GM23338 (cell line): Measurements from ENCODE around the gene ETV3. TPM values are rescaled to one million over a fixed set of nuclear protein-coding genes. Genes with fewer than 3 reads are reported as not detected.

Source experiments
- ATAC-seq: fragments of 200-7000 bp; cut with Tn5 transposase; 3 replicates; pipeline ENCODE4 v1.9.1; 2020
- DNase-seq: peaks from one replicate; pipeline ENCODE4 v3.0.0-alpha.2; 2015; ENCODE audit warnings: low spot score
- H2AFZ ChIP-seq: fragments of 200-600 bp; sonication (generic); 2 replicates; pipeline ENCODE4 v1.8.0; 2016; ENCODE audit warnings: antibody characterized with exemption, mild to moderate bottlenecking, moderate library complexity
- H3F3A ChIP-seq: fragments of 200-600 bp; sonication (generic); replicated peaks from 2 replicates; pipeline ENCODE4 v1.8.0; 2017; ENCODE audit warnings: antibody characterized with exemption, mixed run types, low read depth
- H3K27ac ChIP-seq: fragments of 200-600 bp; sonication (generic); 2 replicates; pipeline ENCODE4 v1.6.1; 2016; ENCODE audit warnings: low read depth
- H3K27me3 ChIP-seq: fragments of 200-600 bp; sonication (generic); 2 replicates; pipeline ENCODE4 v1.8.0; 2016; ENCODE audit warnings: mild to moderate bottlenecking, mixed run types, moderate library complexity; ENCODE audit not compliant: insufficient read depth
- H3K36me3 ChIP-seq: fragments of 200-600 bp; sonication (generic); 2 replicates; pipeline ENCODE4 v1.8.0; 2016; ENCODE audit warnings: mild to moderate bottlenecking; ENCODE audit not compliant: insufficient read depth
- H3K4me1 ChIP-seq: fragments of 200-600 bp; sonication (generic); 2 replicates; pipeline ENCODE4 v1.8.0; 2016; ENCODE audit warnings: mild to moderate bottlenecking, moderate library complexity; ENCODE audit not compliant: insufficient read depth
- H3K4me2 ChIP-seq: fragments of 200-600 bp; sonication (generic); 2 replicates; pipeline ENCODE4 v1.7.1; 2017; ENCODE audit warnings: mixed run types
- H3K4me3 ChIP-seq: fragments of 200-600 bp; sonication (generic); 2 replicates; pipeline ENCODE4 v1.6.1; 2016; ENCODE audit warnings: mixed run types
- H3K79me2 ChIP-seq: fragments of 200-600 bp; sonication (generic); replicated peaks from 2 replicates; pipeline ENCODE4 v1.8.0; 2017; ENCODE audit warnings: mild to moderate bottlenecking; ENCODE audit not compliant: insufficient read depth
- H3K9me2 ChIP-seq: fragments of 200-600 bp; sonication (generic); 2 replicates; pipeline ENCODE4 v1.8.0; 2017; ENCODE audit not compliant: insufficient read depth
- H4K20me1 ChIP-seq: fragments of 200-600 bp; sonication (generic); replicated peaks from 2 replicates; pipeline ENCODE4 v1.8.0; 2017; ENCODE audit warnings: mild to moderate bottlenecking; ENCODE audit not compliant: insufficient read depth
- H3K27ac Mint-ChIP-seq: 2 replicates; pipeline ENCODE4 v1.8.0; 2020; ENCODE audit warnings: inconsistent platforms, mild to moderate bottlenecking, moderate library complexity, mixed read lengths
- H3K27me3 Mint-ChIP-seq: 3 replicates; pipeline ENCODE4 v1.8.0; 2022; ENCODE audit warnings: low read depth, mild to moderate bottlenecking, moderate library complexity, mixed read lengths, inconsistent platforms; ENCODE audit not compliant: insufficient read depth, poor library complexity
- H3K36me3 Mint-ChIP-seq: 3 replicates; pipeline ENCODE4 v1.8.0; 2021; ENCODE audit warnings: low read depth, mild to moderate bottlenecking, inconsistent platforms, moderate library complexity, mixed read lengths
- H3K4me1 Mint-ChIP-seq: 3 replicates; pipeline ENCODE4 v1.8.0; 2020; ENCODE audit warnings: mild to moderate bottlenecking, inconsistent platforms, mixed read lengths
- H3K4me3 Mint-ChIP-seq: 3 replicates; pipeline ENCODE4 v1.8.0; 2021; ENCODE audit warnings: moderate library complexity, mild to moderate bottlenecking, inconsistent platforms, mixed read lengths
- H3K9me3 Mint-ChIP-seq: 3 replicates; pipeline ENCODE4 v1.8.0; 2020; ENCODE audit warnings: moderate library complexity, mild to moderate bottlenecking, inconsistent platforms, mixed read lengths
- CREB1 ChIP-seq: fragments of 250-450 bp; sonication (Bioruptor Pico); IDR thresholded peaks from 2 replicates; pipeline ENCODE4 v1.5.0; 2020; ENCODE audit warnings: low read depth, mild to moderate bottlenecking, moderate library complexity
- EZH2 ChIP-seq: fragments of 200-600 bp; sonication (generic); IDR thresholded peaks from one replicate; pipeline ENCODE4 v1.8.0; 2017; ENCODE audit warnings: antibody characterized with exemption, mild to moderate bottlenecking, low read depth; ENCODE audit not compliant: unreplicated experiment
- EZH2phosphoT487 ChIP-seq: fragments of 200-600 bp; sonication (generic); IDR thresholded peaks from one replicate; pipeline ENCODE4 v1.8.1; 2018; ENCODE audit warnings: antibody characterized with exemption; ENCODE audit not compliant: unreplicated experiment
- JUNB ChIP-seq: IDR thresholded peaks from one replicate; pipeline ENCODE4 v1.6.1; 2016; ENCODE audit warnings: antibody characterized with exemption; ENCODE audit not compliant: unreplicated experiment
- NANOG ChIP-seq: IDR thresholded peaks from 2 replicates; pipeline ENCODE4 v1.6.1; 2016; ENCODE audit warnings: antibody characterized with exemption, borderline replicate concordance
- POLR2AphosphoS5 ChIP-seq: IDR thresholded peaks from 2 replicates; pipeline ENCODE4 v1.6.1; 2016; ENCODE audit warnings: antibody characterized with exemption, low read depth
- STAT1 ChIP-seq: IDR thresholded peaks from one replicate; pipeline ENCODE4 v1.6.1; 2016; ENCODE audit warnings: antibody characterized with exemption; ENCODE audit not compliant: unreplicated experiment
- ZNF114 ChIP-seq: fragments of 250-450 bp; sonication (Bioruptor Pico); IDR thresholded peaks from 2 replicates; pipeline ENCODE4 v1.5.0; 2020; ENCODE audit warnings: mild to moderate bottlenecking, moderate library complexity
- ZNF331 ChIP-seq: fragments of 250-450 bp; sonication (Bioruptor Pico); IDR thresholded peaks from 2 replicates; pipeline ENCODE4 v1.5.0; 2020; ENCODE audit warnings: low read depth, mild to moderate bottlenecking, moderate library complexity
- polyA plus RNA-seq: library from polyadenylated mRNA; unstranded; fragments of >200 nt; fragmentation: Nextera tagmentation; extraction: Ambion mirVana; gene quantifications from 2 replicates; pipeline ENCODE4 v1.2.1, GENCODE V29; 2016
- total RNA-seq: library from RNA; depleted of rRNA; stranded (reverse); fragments of >200 nt; shearing (Covaris generic); gene quantifications from 2 replicates; pipeline ENCODE4 v1.2.3, GENCODE V29; 2014
- TF ChIP-seq, protein P1 (sequence below): IDR thresholded peaks from one replicate; pipeline ENCODE4 v1.6.1; 2018; ENCODE audit warnings: antibody characterized with exemption; ENCODE audit not compliant: unreplicated experiment
- TF ChIP-seq, protein P2 (sequence below): fragments of 250-450 bp; sonication (Bioruptor Pico); IDR thresholded peaks from 2 replicates; pipeline ENCODE4 v1.5.0; 2020; ENCODE audit warnings: mild to moderate bottlenecking, moderate library complexity
- TF ChIP-seq, protein P3 (sequence below): IDR thresholded peaks from 2 replicates; pipeline ENCODE4 v1.6.1; 2016; ENCODE audit warnings: antibody characterized with exemption
- TF ChIP-seq, protein P4 (sequence below), 2 experiments: fragments of 200-600 bp in 1 of 2; sonication (generic) in 1 of 2; conservative IDR thresholded peaks; 2 replicates each; pipeline versions ENCODE4 v1.5.1 to v1.6.1; 2016 to 2017; ENCODE audit warnings: antibody characterized with exemption in 2 of 2, low read depth in 2 of 2, mild to moderate bottlenecking in 2 of 2, moderate library complexity in 1 of 2

Gene ETV3
- total and polyA plus RNA-seq, 2 experiments from 2014 or later, result 8.1 to 19.6 TPM

DNA sequence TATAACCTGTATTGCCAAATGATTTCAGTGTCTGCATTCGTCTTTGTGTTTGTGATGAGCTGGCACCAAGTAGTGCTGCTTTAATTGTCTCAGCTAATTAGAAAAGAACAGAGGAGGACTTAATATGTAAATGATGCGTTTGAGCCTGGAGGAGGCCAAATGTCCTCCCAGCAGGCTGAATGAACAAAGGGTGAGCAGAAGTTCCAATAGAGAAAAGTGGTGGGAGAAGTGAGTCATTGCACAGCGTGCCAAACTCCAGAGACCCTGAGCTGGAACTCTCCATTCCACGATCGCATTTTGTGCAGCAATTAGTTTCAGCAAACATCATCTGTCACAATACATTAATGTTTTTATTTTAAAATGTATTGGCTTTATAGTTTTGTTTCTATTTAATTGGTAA is 56.5 kb downstream of the ETV3 start:
- no peaks in the 10 kb centered on the region for H3K9me3 Mint-ChIP-seq
- TF ChIP-seq, protein P1, sequence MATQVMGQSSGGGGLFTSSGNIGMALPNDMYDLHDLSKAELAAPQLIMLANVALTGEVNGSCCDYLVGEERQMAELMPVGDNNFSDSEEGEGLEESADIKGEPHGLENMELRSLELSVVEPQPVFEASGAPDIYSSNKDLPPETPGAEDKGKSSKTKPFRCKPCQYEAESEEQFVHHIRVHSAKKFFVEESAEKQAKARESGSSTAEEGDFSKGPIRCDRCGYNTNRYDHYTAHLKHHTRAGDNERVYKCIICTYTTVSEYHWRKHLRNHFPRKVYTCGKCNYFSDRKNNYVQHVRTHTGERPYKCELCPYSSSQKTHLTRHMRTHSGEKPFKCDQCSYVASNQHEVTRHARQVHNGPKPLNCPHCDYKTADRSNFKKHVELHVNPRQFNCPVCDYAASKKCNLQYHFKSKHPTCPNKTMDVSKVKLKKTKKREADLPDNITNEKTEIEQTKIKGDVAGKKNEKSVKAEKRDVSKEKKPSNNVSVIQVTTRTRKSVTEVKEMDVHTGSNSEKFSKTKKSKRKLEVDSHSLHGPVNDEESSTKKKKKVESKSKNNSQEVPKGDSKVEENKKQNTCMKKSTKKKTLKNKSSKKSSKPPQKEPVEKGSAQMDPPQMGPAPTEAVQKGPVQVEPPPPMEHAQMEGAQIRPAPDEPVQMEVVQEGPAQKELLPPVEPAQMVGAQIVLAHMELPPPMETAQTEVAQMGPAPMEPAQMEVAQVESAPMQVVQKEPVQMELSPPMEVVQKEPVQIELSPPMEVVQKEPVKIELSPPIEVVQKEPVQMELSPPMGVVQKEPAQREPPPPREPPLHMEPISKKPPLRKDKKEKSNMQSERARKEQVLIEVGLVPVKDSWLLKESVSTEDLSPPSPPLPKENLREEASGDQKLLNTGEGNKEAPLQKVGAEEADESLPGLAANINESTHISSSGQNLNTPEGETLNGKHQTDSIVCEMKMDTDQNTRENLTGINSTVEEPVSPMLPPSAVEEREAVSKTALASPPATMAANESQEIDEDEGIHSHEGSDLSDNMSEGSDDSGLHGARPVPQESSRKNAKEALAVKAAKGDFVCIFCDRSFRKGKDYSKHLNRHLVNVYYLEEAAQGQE, result no peak
- no peak for TF ChIP-seq STAT1
- TF ChIP-seq CREB1, result no peak
- no peak for TF ChIP-seq POLR2AphosphoS5
- TF ChIP-seq, protein P2, sequence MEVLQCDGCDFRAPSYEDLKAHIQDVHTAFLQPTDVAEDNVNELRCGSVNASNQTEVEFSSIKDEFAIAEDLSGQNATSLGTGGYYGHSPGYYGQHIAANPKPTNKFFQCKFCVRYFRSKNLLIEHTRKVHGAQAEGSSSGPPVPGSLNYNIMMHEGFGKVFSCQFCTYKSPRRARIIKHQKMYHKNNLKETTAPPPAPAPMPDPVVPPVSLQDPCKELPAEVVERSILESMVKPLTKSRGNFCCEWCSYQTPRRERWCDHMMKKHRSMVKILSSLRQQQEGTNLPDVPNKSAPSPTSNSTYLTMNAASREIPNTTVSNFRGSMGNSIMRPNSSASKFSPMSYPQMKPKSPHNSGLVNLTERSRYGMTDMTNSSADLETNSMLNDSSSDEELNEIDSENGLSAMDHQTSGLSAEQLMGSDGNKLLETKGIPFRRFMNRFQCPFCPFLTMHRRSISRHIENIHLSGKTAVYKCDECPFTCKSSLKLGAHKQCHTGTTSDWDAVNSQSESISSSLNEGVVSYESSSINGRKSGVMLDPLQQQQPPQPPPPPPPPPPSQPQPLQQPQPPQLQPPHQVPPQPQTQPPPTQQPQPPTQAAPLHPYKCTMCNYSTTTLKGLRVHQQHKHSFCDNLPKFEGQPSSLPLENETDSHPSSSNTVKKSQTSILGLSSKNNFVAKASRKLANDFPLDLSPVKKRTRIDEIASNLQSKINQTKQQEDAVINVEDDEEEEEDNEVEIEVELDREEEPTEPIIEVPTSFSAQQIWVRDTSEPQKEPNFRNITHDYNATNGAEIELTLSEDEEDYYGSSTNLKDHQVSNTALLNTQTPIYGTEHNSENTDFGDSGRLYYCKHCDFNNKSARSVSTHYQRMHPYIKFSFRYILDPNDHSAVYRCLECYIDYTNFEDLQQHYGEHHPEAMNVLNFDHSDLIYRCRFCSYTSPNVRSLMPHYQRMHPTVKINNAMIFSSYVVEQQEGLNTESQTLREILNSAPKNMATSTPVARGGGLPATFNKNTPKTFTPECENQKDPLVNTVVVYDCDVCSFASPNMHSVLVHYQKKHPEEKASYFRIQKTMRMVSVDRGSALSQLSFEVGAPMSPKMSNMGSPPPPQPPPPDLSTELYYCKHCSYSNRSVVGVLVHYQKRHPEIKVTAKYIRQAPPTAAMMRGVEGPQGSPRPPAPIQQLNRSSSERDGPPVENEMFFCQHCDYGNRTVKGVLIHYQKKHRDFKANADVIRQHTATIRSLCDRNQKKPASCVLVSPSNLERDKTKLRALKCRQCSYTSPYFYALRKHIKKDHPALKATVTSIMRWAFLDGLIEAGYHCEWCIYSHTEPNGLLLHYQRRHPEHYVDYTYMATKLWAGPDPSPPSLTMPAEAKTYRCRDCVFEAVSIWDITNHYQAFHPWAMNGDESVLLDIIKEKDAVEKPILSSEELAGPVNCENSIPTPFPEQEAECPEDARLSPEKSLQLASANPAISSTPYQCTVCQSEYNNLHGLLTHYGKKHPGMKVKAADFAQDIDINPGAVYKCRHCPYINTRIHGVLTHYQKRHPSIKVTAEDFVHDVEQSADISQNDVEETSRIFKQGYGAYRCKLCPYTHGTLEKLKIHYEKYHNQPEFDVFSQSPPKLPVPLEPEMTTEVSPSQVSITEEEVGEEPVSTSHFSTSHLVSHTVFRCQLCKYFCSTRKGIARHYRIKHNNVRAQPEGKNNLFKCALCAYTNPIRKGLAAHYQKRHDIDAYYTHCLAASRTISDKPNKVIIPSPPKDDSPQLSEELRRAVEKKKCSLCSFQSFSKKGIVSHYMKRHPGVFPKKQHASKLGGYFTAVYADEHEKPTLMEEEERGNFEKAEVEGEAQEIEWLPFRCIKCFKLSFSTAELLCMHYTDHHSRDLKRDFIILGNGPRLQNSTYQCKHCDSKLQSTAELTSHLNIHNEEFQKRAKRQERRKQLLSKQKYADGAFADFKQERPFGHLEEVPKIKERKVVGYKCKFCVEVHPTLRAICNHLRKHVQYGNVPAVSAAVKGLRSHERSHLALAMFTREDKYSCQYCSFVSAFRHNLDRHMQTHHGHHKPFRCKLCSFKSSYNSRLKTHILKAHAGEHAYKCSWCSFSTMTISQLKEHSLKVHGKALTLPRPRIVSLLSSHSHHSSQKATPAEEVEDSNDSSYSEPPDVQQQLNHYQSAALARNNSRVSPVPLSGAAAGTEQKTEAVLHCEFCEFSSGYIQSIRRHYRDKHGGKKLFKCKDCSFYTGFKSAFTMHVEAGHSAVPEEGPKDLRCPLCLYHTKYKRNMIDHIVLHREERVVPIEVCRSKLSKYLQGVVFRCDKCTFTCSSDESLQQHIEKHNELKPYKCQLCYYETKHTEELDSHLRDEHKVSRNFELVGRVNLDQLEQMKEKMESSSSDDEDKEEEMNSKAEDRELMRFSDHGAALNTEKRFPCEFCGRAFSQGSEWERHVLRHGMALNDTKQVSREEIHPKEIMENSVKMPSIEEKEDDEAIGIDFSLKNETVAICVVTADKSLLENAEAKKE (CRISPR knock-in tag), result no peak
- TF ChIP-seq, protein P3, sequence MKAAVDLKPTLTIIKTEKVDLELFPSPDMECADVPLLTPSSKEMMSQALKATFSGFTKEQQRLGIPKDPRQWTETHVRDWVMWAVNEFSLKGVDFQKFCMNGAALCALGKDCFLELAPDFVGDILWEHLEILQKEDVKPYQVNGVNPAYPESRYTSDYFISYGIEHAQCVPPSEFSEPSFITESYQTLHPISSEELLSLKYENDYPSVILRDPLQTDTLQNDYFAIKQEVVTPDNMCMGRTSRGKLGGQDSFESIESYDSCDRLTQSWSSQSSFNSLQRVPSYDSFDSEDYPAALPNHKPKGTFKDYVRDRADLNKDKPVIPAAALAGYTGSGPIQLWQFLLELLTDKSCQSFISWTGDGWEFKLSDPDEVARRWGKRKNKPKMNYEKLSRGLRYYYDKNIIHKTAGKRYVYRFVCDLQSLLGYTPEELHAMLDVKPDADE, result no peak
- TF ChIP-seq, protein P4, sequence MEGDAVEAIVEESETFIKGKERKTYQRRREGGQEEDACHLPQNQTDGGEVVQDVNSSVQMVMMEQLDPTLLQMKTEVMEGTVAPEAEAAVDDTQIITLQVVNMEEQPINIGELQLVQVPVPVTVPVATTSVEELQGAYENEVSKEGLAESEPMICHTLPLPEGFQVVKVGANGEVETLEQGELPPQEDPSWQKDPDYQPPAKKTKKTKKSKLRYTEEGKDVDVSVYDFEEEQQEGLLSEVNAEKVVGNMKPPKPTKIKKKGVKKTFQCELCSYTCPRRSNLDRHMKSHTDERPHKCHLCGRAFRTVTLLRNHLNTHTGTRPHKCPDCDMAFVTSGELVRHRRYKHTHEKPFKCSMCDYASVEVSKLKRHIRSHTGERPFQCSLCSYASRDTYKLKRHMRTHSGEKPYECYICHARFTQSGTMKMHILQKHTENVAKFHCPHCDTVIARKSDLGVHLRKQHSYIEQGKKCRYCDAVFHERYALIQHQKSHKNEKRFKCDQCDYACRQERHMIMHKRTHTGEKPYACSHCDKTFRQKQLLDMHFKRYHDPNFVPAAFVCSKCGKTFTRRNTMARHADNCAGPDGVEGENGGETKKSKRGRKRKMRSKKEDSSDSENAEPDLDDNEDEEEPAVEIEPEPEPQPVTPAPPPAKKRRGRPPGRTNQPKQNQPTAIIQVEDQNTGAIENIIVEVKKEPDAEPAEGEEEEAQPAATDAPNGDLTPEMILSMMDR (conservative IDR thresholded peaks at IDR 0.05; ENCODE audit: low read depth in 2 of 2), result no peak
- TF ChIP-seq EZH2, result no peak
- no peak for TF ChIP-seq EZH2phosphoT487
- TF ChIP-seq ZNF114 (CRISPR knock-in tag), result no peak
- TF ChIP-seq ZNF331 (CRISPR knock-in tag), result no peak
- no peak for TF ChIP-seq NANOG
- no peak for TF ChIP-seq JUNB
- H3K36me3 Mint-ChIP-seq, result no peaks in the 10 kb centered on the region
- Histone ChIP-seq H3K27me3 (no peaks in the 10 kb centered on the region), H3K4me2 (no peak overlapping the region), H4K20me1 (no peaks in the 10 kb centered on the region), H2AFZ (0 out of 2 replicates have a peak overlapping the region, but pooled peaks have one; percentile 64), H3K27ac (no peak overlapping the region), H3F3A (no peaks in the 10 kb centered on the region), H3K4me3 (no peak overlapping the region), H3K36me3 (no peaks in the 10 kb centered on the region), H3K4me1 (peaks cover 16% of the 10 kb centered on the region), H3K79me2 (no peaks in the 10 kb centered on the region), H3K9me2 (no peaks in the 10 kb centered on the region; the same call in 1 of the 2 replicates)
- no peak overlapping the region for H3K27ac Mint-ChIP-seq
- no peak for DNase-seq
- ATAC-seq, result no peak
- peaks cover 6% of the 10 kb centered on the region; the same call in 2 of the 3 replicates for H3K4me1 Mint-ChIP-seq
- H3K4me3 Mint-ChIP-seq, result no peak overlapping the region
- peaks cover 12% of the 10 kb centered on the region for H3K27me3 Mint-ChIP-seq
